Nephron (organoid): ENCODE results near the gene GPC4.

Source experiments
- H3K27ac Mint-ChIP-seq, 3 experiments: 2 replicates each; pipeline ENCODE4 v1.8.0; 2020; ENCODE audit warnings: mixed read lengths in 3 of 3, mild to moderate bottlenecking in 2 of 3, moderate library complexity in 1 of 3
- H3K27me3 Mint-ChIP-seq: 2 replicates; pipeline ENCODE4 v1.8.0; 2021; ENCODE audit warnings: low read depth, mild to moderate bottlenecking, moderate library complexity, mixed read lengths
- H3K36me3 Mint-ChIP-seq: 2 replicates; pipeline ENCODE4 v1.8.0; 2020; ENCODE audit warnings: low read depth, mixed read lengths
- H3K4me1 Mint-ChIP-seq: 2 replicates; pipeline ENCODE4 v1.8.0; 2020; ENCODE audit warnings: mixed read lengths
- H3K4me3 Mint-ChIP-seq, 3 experiments: 2 replicates each; pipeline ENCODE4 v1.8.0; 2020; ENCODE audit warnings: mild to moderate bottlenecking in 3 of 3, mixed read lengths in 3 of 3, moderate library complexity in 2 of 3
- H3K9me3 Mint-ChIP-seq: 2 replicates; pipeline ENCODE4 v1.8.0; 2020; ENCODE audit warnings: mixed read lengths
- TF ChIP-seq, protein P1 (sequence below), 3 experiments: fragments of 200-600 bp; sonication (generic); IDR thresholded peaks; one replicate each; pipeline ENCODE4 v1.5.0; 2021; ENCODE audit warnings: antibody characterized with exemption in 3 of 3; ENCODE audit not compliant: unreplicated experiment in 3 of 3

The GPC4 gene

GRCh38 chrX:133405498-133406185 is 9.6 kb downstream of the GPC4 start:
- Mint-ChIP-seq H3K4me3 (no peak overlapping the region), H3K4me1 (peaks cover 52% of the 10 kb centered on the region)

DNA sequence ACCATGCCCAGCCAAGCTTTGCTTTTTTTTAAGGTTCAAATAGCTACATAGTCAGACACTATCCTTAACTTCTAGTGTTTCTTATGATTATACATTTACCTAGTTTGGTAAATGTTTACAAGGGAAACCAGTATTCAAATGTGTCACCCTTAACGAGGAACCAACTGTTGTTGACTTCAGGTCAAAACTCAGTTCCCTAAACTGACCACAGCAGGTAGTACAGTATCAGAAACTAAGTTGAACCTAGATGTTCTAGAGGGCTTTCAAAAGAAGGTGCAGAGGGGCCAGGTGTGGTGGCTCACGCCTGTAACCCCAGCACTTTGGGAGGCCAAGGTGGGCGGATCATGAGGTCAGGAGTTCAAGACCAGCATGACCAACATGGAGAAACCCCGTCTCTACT is 11.3 kb downstream of the GPC4 start:
- no peak overlapping the region for H3K27ac Mint-ChIP-seq
- H3K36me3 Mint-ChIP-seq: peaks cover 9% of the 10 kb centered on the region
- H3K4me1 Mint-ChIP-seq: peaks cover 59% of the 10 kb centered on the region
- H3K27me3 Mint-ChIP-seq: no peaks in the 10 kb centered on the region
- no peak overlapping the region for H3K4me3 Mint-ChIP-seq
- TF ChIP-seq, protein P1, sequence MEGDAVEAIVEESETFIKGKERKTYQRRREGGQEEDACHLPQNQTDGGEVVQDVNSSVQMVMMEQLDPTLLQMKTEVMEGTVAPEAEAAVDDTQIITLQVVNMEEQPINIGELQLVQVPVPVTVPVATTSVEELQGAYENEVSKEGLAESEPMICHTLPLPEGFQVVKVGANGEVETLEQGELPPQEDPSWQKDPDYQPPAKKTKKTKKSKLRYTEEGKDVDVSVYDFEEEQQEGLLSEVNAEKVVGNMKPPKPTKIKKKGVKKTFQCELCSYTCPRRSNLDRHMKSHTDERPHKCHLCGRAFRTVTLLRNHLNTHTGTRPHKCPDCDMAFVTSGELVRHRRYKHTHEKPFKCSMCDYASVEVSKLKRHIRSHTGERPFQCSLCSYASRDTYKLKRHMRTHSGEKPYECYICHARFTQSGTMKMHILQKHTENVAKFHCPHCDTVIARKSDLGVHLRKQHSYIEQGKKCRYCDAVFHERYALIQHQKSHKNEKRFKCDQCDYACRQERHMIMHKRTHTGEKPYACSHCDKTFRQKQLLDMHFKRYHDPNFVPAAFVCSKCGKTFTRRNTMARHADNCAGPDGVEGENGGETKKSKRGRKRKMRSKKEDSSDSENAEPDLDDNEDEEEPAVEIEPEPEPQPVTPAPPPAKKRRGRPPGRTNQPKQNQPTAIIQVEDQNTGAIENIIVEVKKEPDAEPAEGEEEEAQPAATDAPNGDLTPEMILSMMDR (IDR thresholded peaks at IDR 0.05; ENCODE audit: unreplicated experiment in 3 of 3): no peak
- no peaks in the 10 kb centered on the region for H3K9me3 Mint-ChIP-seq

More at GRCh38 chrX:133405498-133406185, 9.6 kb downstream of the GPC4 start:
- Mint-ChIP-seq H3K36me3 (peaks cover 9% of the 10 kb centered on the region), H3K9me3 (no peaks in the 10 kb centered on the region), H3K27me3 (no peaks in the 10 kb centered on the region), H3K27ac (peak overlapping the region; percentile 9 to 28 (median 16))
- TF ChIP-seq, protein P1 (IDR thresholded peaks at IDR 0.05; ENCODE audit: unreplicated experiment in 3 of 3): no peak

GRCh38 chrX:133402830-133403625 is 12.3 kb downstream of the GPC4 start:
- peaks cover 57% of the 10 kb centered on the region for H3K4me1 Mint-ChIP-seq
- no peaks in the 10 kb centered on the region for H3K9me3 Mint-ChIP-seq
- no peak overlapping the region for H3K4me3 Mint-ChIP-seq
- peak overlapping the region; percentile 46 to 96 (median 49) for H3K27ac Mint-ChIP-seq
- no peaks in the 10 kb centered on the region for H3K27me3 Mint-ChIP-seq
- TF ChIP-seq, protein P1 (IDR thresholded peaks at IDR 0.05; ENCODE audit: unreplicated experiment in 3 of 3): no peak
- H3K36me3 Mint-ChIP-seq: peaks cover 9% of the 10 kb centered on the region

GRCh38 chrX:133402042-133402453 is 13.2 kb downstream of the GPC4 start:
- no peaks in the 10 kb centered on the region for H3K27me3 Mint-ChIP-seq
- H3K4me1 Mint-ChIP-seq: peaks cover 47% of the 10 kb centered on the region
- H3K36me3 Mint-ChIP-seq: peaks cover 4% of the 10 kb centered on the region
- peak overlapping the region in 2 of 3 experiments; percentile 2 to 24 for H3K4me3 Mint-ChIP-seq
- H3K9me3 Mint-ChIP-seq: no peaks in the 10 kb centered on the region
- TF ChIP-seq, protein P1 (IDR thresholded peaks at IDR 0.05; ENCODE audit: unreplicated experiment in 3 of 3): no peak
- peak overlapping the region; percentile 93 to 96 (median 94) for H3K27ac Mint-ChIP-seq

DNA sequence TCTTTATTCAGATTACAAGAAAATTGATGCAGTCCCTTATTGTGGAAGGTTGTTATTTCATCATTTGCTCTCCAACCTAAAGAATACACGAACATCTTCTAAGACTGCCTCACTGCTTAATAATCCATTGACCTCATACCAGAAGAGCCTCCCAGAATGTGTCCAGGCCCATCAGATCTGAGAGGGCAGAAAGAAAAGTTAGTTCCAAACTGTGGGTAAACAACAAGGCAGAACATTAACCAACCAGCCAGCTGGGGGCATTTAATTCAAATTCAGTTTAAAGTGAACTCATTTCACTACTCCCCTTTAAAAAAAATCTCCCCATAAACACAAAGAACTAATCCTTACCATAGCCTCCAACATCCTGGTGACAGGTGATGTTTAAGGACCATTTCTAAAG is 13.8 kb downstream of the GPC4 start:
- Mint-ChIP-seq H3K4me3 (no peak overlapping the region), H3K27me3 (no peaks in the 10 kb centered on the region), H3K4me1 (peaks cover 47% of the 10 kb centered on the region), H3K9me3 (no peaks in the 10 kb centered on the region), H3K27ac (peak overlapping the region; percentile 93 to 96 (median 94)), H3K36me3 (peaks cover 4% of the 10 kb centered on the region)
- TF ChIP-seq, protein P1 (IDR thresholded peaks at IDR 0.05; ENCODE audit: unreplicated experiment in 3 of 3): no peak
